Retinal pigment epithelial cell (primary cell): Measurements from ENCODE around the gene CHD5.
A peak's percentile ranks its signal among the peaks of the same experiment; 100 is the strongest.

Source experiments
- DNase-seq: peaks from one replicate; pipeline ENCODE4 v3.0.0-alpha.2; 2010; ENCODE audit warnings: low read depth
- H3K4me3 ChIP-seq: 2 replicates; pipeline ENCODE4 v1.5.1; 2011; ENCODE audit warnings: mild to moderate bottlenecking, low read length, control low read depth, moderate library complexity
- TF ChIP-seq, protein P1 (sequence below): conservative IDR thresholded peaks from 2 replicates; pipeline ENCODE4 v1.5.1; 2011; ENCODE audit warnings: low read depth, low read length, control low read depth, inconsistent platforms

CHD5 gene

GRCh38 chr1:6200188-6200809 lies 20.2 kb upstream of the CHD5 start:
- DNase-seq, result no peak
- peak overlapping the region; percentile 98 for H3K4me3 ChIP-seq

DNA sequence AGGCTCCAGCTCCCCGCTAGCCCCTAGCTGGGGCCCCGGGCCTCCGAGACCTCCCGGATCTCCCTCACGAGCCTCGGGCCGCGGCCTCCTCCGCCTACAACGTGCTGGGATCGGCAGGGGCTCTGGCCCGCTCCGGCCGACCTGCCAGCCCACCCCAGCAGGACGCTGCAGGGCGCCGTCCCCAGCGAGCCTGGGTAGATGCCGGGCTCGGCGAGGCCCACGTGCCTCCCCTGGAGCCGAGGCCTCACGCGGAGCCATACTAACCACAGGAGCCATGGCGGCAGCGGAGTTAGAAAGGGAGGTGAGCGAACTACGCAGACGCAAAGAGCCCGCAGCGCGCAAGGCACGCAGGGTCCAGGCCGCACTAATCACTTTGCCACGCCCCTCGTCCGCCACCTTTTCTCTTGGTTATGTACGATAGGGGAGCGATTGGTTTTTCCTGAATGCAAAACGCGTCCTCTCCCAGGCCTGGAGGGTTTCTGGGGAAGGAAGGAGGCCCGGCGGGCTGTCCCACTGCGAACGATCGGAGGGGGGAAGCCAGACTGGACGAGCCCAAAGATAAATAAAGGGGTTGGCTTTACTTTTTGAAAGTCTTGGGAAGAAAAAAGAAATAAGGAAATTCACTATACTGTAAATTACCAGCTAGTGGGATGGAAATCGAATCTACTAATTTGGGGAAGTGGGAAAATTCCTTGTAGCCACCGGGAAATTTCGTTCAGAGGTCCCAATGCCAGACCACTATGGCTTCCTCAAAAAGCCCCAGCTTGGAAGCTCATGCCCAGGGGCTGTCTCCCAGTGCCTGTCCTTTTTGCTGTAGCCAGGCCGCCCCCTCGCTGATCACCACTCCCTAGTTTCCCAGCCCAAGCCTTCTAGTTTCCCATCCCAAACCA lies 19.4 kb upstream of the CHD5 start, which contains the start of gene RPL22:
Gene RPL22 (minus strand): TSS at position 298 of the 890 bp plus-strand sequence. CDS start 22 bp downstream, at position 276.
- H3K4me3 ChIP-seq, result peak within 1 kb of the TSS; percentile 98
- DNase-seq, result peak; percentile 98
- TF ChIP-seq, protein P1, sequence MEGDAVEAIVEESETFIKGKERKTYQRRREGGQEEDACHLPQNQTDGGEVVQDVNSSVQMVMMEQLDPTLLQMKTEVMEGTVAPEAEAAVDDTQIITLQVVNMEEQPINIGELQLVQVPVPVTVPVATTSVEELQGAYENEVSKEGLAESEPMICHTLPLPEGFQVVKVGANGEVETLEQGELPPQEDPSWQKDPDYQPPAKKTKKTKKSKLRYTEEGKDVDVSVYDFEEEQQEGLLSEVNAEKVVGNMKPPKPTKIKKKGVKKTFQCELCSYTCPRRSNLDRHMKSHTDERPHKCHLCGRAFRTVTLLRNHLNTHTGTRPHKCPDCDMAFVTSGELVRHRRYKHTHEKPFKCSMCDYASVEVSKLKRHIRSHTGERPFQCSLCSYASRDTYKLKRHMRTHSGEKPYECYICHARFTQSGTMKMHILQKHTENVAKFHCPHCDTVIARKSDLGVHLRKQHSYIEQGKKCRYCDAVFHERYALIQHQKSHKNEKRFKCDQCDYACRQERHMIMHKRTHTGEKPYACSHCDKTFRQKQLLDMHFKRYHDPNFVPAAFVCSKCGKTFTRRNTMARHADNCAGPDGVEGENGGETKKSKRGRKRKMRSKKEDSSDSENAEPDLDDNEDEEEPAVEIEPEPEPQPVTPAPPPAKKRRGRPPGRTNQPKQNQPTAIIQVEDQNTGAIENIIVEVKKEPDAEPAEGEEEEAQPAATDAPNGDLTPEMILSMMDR, result no peak

More at GRCh38 chr1:6200188-6200809, 20.2 kb upstream of the CHD5 start:
- TF ChIP-seq, protein P1, result no peak

GRCh38 chr1:6198646-6199297 lies 18.7 kb upstream of the CHD5 start:
- TF ChIP-seq, protein P1, result no peak
- peak overlapping the region; percentile 98 for H3K4me3 ChIP-seq
- no peak for DNase-seq

DNA sequence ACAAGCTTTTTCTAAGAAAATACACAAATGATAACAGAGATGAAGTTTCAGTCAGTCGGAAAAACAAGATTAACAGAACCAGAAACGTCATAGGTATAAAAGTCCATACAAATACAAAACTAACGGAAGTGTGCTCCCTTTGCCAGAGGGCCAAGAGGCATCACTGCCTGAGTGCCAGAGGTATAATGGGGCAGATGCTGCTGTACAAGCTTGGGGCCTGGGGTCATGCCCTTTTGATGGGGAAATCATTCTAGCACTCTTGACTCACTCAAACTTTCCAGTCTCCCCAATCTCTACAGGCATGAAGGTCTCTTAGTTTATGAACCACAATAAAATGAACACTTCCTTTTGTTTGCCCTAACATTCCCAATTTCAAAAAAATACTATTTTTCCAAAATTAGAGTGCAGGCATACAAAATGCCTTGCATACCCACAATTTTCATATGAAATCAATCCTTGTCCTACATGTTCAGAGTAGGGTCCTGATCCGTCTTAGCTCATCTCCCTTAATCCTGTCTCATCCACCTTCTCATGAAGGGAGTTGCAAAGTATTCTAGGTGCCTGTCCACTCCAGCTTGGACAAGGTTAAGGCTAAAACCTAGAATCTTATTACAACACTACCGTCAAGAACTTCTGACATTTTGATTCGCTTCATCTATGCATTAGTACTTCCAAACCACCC lies 17.8 kb upstream of the CHD5 start:
- DNase-seq, result no peak
- TF ChIP-seq, protein P1, result no peak
- H3K4me3 ChIP-seq, result peak overlapping the region; percentile 98

- H3K4me3 ChIP-seq, result no peak overlapping the region
- TF ChIP-seq, protein P1, result no peak
- no peak for DNase-seq
Observed at GRCh38 chr1:6191968-6192367, 11.8 kb upstream of the CHD5 start.

- TF ChIP-seq, protein P1, result no peak
- no peak for DNase-seq
- no peak overlapping the region for H3K4me3 ChIP-seq
Observed at GRCh38 chr1:6188466-6188865, 8.3 kb upstream of the CHD5 start.
